HG03354 (cell line): Measurements from ENCODE around the gene CLEC18A.
"Not testable (repeated sequence)": the region's sequence is repeated elsewhere in the genome, so short reads cannot be mapped to it uniquely, and the experiment has no call there.

ENCODE experiments used
- ATAC-seq: cut with Tn5 transposase; IDR thresholded peaks from one replicate; pipeline ENCODE4 v1.9.1; 2021; ENCODE audit warnings: mild to moderate bottlenecking; ENCODE audit not compliant: unreplicated experiment, poor library complexity, severe bottlenecking

CLEC18A gene

DNA sequence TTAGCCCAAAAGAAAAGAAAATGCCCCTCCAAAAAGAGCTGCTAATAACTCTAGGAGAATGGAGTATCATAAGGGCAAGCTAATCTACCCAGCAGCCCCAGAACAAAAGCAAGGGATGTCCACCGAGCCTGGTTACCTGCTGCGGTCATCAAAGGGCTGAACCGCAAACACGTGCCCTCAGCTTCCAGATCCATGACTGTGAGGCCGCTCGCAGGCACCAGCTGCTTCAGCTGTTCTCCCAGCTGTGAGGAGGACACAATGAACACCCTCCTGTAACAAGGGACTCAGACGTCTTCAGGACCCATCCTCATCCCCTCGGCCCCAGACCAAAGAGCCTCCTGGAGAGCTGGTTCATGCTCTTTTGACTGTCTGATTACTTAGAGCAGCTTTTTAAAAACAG lies 59.5 kb downstream of the CLEC18A start:
- not testable (repeated sequence) for ATAC-seq

DNA sequence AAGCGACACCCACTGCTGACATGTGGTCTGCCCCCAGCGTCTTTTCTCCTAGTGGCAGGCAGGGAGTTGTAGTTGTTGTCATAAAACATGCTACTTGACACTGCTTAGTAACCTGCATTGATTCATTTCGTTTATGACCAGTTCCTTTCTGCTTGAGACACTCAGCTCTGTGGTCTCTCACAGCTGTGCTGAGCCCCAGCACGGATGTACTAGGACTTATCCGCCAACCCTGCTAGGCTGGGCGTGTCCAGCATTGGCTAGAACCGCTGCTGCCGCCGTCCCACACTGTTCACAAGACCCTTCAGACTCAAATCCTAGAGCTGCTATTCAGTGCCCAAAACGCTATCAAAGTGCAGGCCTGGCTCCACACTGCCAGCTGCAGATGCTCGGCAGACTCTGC lies 60.0 kb downstream of the CLEC18A start:
- not testable (repeated sequence) for ATAC-seq

DNA sequence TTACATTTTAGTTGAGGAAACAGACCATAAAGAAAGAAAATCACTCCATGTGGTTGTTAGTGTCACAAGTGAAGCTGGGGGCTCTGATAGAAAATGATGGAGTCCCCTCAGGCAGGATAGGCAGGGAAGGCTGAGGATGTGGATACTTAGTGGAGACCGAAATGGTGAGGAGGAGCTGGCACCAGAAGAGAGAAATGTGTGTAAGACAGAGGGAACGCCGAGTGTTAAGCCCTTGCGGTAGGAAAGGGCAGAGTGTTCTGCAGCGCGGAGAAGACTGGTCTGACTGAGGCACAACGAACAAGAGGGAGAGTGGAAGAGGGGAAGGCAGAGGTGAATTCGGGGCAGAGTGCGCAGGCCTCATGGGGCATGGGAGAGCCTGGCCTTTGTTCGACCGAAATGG lies 61.2 kb downstream of the CLEC18A start:
- not testable (repeated sequence) for ATAC-seq

DNA sequence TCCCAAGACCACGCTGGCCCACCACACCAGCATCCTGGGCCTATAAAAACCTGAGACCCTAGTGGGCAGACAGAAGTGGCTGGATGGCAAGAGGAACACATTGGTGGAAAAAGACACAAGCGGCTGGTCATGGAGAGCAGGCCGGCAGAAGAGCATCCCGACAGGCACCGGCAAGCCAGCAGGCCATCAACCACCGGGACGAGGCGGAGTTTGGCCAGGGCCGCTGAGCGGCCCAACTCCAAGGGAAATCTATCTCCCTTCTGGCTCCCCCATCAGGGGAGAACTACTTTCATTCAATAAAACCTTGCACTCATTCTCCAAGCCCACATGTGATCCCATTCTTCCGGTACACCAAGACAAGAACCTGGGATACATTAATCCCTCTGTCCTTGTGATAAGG lies 61.8 kb downstream of the CLEC18A start:
- not testable (repeated sequence) for ATAC-seq
